ENCODE measurements around the gene COL18A1.
A peak's percentile ranks its signal among the peaks of the same experiment; 100 is the strongest.

Gene COL18A1

GRCh38 chr21:45383111-45383614 is 21.8 kb upstream of the COL18A1 start:
- no peak for TF ChIP-seq CTCF (conservative IDR thresholded peaks at IDR 0.05; ENCODE audit: low read depth)
- DNase-seq (ENCODE audit: low spot score) = no peak
- ChIA-PET CTCF (interaction anchor here (1.1 kb wide), 1 partner anchor 23 kb away, joined by 3 read pairs; no protein-coding TSS in a partner anchor), POLR2A (ENCODE audit: low non-redundant PET) (no interaction called here)
- H3K27ac ChIP-seq = no peak overlapping the region

- ChIA-PET POLR2A (ENCODE audit: low non-redundant PET) (no interaction called here), CTCF (interaction anchor here (1.1 kb wide), 1 partner anchor 23 kb away, joined by 3 read pairs; no protein-coding TSS in a partner anchor)
- no peak overlapping the region for H3K27ac ChIP-seq
- no peak for TF ChIP-seq CTCF (conservative IDR thresholded peaks at IDR 0.05; ENCODE audit: low read depth)
- DNase-seq (ENCODE audit: low spot score) = no peak
Observed at GRCh38 chr21:45383615-45384201, 21.3 kb upstream of the COL18A1 start.

- ChIA-PET CTCF (no interaction called here), POLR2A (ENCODE audit: low non-redundant PET) (no interaction called here)
- H3K27ac ChIP-seq = no peak overlapping the region
- no peak for DNase-seq (ENCODE audit: low spot score)
- no peak for TF ChIP-seq CTCF (conservative IDR thresholded peaks at IDR 0.05; ENCODE audit: low read depth)
Observed at GRCh38 chr21:45384656-45385548, 20.1 kb upstream of the COL18A1 start.

- CTCF ChIA-PET = no interaction called here
- TF ChIP-seq CTCF (conservative IDR thresholded peaks at IDR 0.05; ENCODE audit: low read depth) = no peak
- POLR2A ChIA-PET (ENCODE audit: low non-redundant PET) = no interaction called here
- H3K27ac ChIP-seq = no peak overlapping the region
- DNase-seq (ENCODE audit: low spot score) = no peak
Observed at GRCh38 chr21:45385549-45386050, 19.4 kb upstream of the COL18A1 start.

- no peak overlapping the region for H3K27ac ChIP-seq
- POLR2A ChIA-PET (ENCODE audit: low non-redundant PET) = no interaction called here
- no peak for TF ChIP-seq CTCF (conservative IDR thresholded peaks at IDR 0.05; ENCODE audit: low read depth)
- no peak for DNase-seq (ENCODE audit: low spot score)
- CTCF ChIA-PET = interaction anchor here (0.6 to 1.2 kb wide), 3 partner anchors 24 to 123 kb away, joined by 4 to 7 read pairs (median 4); no protein-coding TSS in a partner anchor
Observed at GRCh38 chr21:45386336-45386727, 18.6 kb upstream of the COL18A1 start.

- TF ChIP-seq CTCF (conservative IDR thresholded peaks at IDR 0.05; ENCODE audit: low read depth) = 0 out of 2 replicates have a peak, but pooled peaks have one; percentile 14
- H3K27ac ChIP-seq = peak overlapping the region; percentile 21; the same call in 1 of the 2 replicates
- CTCF ChIA-PET = interaction anchor here (0.6 to 1.2 kb wide), 4 partner anchors 20 to 123 kb away, joined by 3 to 7 read pairs (median 4); no protein-coding TSS in a partner anchor
- POLR2A ChIA-PET (ENCODE audit: low non-redundant PET) = no interaction called here
- no peak for DNase-seq (ENCODE audit: low spot score)
Observed at GRCh38 chr21:45386728-45387371, 18.1 kb upstream of the COL18A1 start.

Measured in RWPE1 (cell line).